ENCODE measurements around the gene CEP295NL. TPM values are rescaled to one million over a fixed set of nuclear protein-coding genes. Genes with fewer than 3 reads are reported as not detected.
"Not testable (repeated sequence)": the region's sequence is repeated elsewhere in the genome, so short reads cannot be mapped to it uniquely, and the experiment has no call there.

CEP295NL gene
- total RNA-seq, 1 experiment from 2014 or later: 3.6 TPM

DNA sequence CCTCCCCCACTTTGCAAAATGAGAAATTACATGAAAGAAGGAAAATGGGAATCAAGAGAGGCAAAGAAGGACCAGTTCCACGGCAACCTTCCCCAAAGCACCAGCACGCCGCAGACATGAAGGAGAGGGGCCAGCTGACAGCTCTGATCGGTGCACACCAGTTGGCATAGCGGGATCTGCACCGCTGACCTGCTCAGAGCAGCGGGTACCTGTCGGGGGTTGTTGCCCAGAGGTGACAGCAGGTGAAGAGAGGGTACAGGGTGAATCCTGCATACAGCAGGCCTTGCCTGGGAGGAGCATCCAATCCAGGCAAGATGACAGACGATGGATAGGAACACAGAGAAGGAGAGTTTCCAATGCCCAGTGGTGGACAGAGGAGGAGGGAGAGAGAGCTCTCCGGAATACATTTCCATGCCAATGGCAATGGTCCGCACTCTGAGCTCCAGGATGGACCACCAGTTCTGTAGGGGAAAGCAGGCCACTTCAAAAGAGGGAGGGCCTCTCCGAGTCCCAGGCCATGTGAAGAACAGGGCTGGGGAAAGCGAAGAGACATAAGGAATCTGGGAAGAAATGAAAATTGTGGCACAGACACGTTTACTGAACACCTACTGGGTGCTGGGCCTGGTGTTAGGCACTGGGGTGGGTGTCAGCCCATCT is 24.0 kb downstream of the CEP295NL start:
- DNase-seq: no peak
- no peaks in the 10 kb centered on the region for H3K36me3 ChIP-seq (ENCODE audit: low read depth)
- no peak overlapping the region for H2AFZ ChIP-seq
- H3K27me3 ChIP-seq (ENCODE audit: insufficient read depth, low read depth): no peaks in the 10 kb centered on the region
- no peak overlapping the region for H3K27ac ChIP-seq
- intact Hi-C loops (cut with micrococcal nuclease; ENCODE audit: unreplicated experiment): no loop called here
- H3K4me3 ChIP-seq: no peak overlapping the region
- ChIA-PET CTCF (no interaction called here), POLR2A (ENCODE audit: unreplicated experiment) (no interaction called here)
- no peak for TF ChIP-seq EZH2 (IDR thresholded peaks at IDR 0.05; ENCODE audit: low read depth)
- TF ChIP-seq, protein P1, sequence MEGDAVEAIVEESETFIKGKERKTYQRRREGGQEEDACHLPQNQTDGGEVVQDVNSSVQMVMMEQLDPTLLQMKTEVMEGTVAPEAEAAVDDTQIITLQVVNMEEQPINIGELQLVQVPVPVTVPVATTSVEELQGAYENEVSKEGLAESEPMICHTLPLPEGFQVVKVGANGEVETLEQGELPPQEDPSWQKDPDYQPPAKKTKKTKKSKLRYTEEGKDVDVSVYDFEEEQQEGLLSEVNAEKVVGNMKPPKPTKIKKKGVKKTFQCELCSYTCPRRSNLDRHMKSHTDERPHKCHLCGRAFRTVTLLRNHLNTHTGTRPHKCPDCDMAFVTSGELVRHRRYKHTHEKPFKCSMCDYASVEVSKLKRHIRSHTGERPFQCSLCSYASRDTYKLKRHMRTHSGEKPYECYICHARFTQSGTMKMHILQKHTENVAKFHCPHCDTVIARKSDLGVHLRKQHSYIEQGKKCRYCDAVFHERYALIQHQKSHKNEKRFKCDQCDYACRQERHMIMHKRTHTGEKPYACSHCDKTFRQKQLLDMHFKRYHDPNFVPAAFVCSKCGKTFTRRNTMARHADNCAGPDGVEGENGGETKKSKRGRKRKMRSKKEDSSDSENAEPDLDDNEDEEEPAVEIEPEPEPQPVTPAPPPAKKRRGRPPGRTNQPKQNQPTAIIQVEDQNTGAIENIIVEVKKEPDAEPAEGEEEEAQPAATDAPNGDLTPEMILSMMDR (conservative IDR thresholded peaks at IDR 0.05): no peak
- peaks cover 18% of the 10 kb centered on the region for H3F3A ChIP-seq (ENCODE audit: insufficient read depth, low read depth)
- no peak overlapping the region for H3K4me2 ChIP-seq
- H3K79me2 ChIP-seq (ENCODE audit: low read depth): peaks cover 9% of the 10 kb centered on the region; the same call in 1 of the 2 replicates
- no TSS peak for BruUV-seq (replicated peaks)
- no peaks in the 10 kb centered on the region for H3K9me2 ChIP-seq (ENCODE audit: insufficient read depth)
- H3K4me1 ChIP-seq (replicated peaks; ENCODE audit: insufficient read depth): peaks cover 44% of the 10 kb centered on the region
- no peaks in the 10 kb centered on the region for H4K20me1 ChIP-seq (ENCODE audit: insufficient read depth)
- no peaks in the 10 kb centered on the region for H3K9me3 ChIP-seq (ENCODE audit: insufficient read depth, low read depth)

DNA sequence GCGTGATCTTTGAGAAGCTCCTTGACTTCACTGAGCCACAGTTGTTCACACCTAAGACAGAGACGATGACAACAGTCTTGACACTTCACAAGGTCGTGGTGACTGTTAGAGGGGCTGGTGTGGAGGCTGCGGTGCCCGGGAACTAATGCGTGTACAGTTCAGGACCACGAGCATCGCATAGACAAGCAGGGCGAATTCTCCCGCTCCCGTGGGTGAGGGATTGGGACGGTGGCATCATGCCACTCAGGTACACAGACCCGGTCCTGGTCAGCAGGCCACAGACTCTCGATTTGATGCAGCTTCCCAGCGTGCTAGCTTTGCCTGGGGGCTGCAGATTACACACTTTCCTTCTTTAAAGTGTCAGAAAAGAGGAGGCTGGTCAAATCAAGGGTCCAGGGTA is 24.7 kb downstream of the CEP295NL start:
- CTCF ChIA-PET: no interaction called here
- POLR2A ChIA-PET (ENCODE audit: unreplicated experiment): interaction anchor here (0.6 kb wide), 1 partner anchor 1857 kb away, joined by 6 read pairs; no protein-coding TSS in a partner anchor
- intact Hi-C loops (cut with micrococcal nuclease; ENCODE audit: unreplicated experiment): no loop called here

DNA sequence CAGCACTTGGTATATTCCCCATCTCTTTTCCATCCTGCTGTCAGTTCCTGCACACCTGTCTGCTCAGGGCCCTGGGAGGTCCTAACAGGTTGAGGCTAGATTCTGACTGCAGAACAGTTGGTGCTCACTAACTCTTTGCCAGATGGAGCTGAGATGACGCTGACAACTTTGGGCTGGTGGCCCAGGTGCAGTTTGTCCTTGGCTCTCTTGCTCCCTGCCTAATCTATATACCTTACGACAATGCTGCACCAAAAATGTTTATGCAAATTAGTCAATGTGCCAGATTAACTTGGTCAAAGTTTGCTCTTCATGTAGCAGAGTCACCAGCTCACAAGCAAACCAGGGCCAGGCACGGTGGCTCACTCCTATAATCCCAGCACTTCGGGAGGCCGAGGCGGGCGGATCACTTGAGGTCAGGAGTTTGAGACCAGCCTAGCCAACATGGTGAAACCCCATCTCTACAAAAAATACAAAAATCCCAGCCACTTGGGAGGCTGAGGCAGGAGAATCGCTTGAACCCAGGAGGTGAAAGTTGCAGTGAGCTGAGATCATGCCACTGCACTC is 26.0 kb downstream of the CEP295NL start:
- H3K36me3 ChIP-seq (ENCODE audit: low read depth); BruUV-seq (replicated peaks); H3K4me2 ChIP-seq; H3K4me3 ChIP-seq; intact Hi-C loops (cut with micrococcal nuclease; ENCODE audit: unreplicated experiment); POLR2A ChIA-PET (ENCODE audit: unreplicated experiment); H3K79me2 ChIP-seq (ENCODE audit: low read depth); H2AFZ ChIP-seq; H3K9me3 ChIP-seq (ENCODE audit: insufficient read depth, low read depth); H3K27me3 ChIP-seq (ENCODE audit: insufficient read depth, low read depth); H4K20me1 ChIP-seq (ENCODE audit: insufficient read depth); CTCF ChIA-PET; H3K9me2 ChIP-seq (ENCODE audit: insufficient read depth); H3K27ac ChIP-seq; DNase-seq: not testable (repeated sequence)
- Histone ChIP-seq H3F3A (ENCODE audit: insufficient read depth, low read depth) (peaks cover 18% of the 10 kb centered on the region), H3K4me1 (replicated peaks; ENCODE audit: insufficient read depth) (peaks cover 36% of the 10 kb centered on the region)

More for the DNA sequence above, 24.7 kb downstream of the CEP295NL start:
- Histone ChIP-seq H3K9me3 (ENCODE audit: insufficient read depth, low read depth) (no peaks in the 10 kb centered on the region), H2AFZ (no peak overlapping the region), H3K9me2 (ENCODE audit: insufficient read depth) (no peaks in the 10 kb centered on the region), H3F3A (ENCODE audit: insufficient read depth, low read depth) (peaks cover 18% of the 10 kb centered on the region), H3K27me3 (ENCODE audit: insufficient read depth, low read depth) (no peaks in the 10 kb centered on the region), H3K4me3 (no peak overlapping the region), H3K79me2 (ENCODE audit: low read depth) (peaks cover 9% of the 10 kb centered on the region; the same call in 1 of the 2 replicates), H3K36me3 (ENCODE audit: low read depth) (no peaks in the 10 kb centered on the region), H3K27ac (no peak overlapping the region), H3K4me1 (replicated peaks; ENCODE audit: insufficient read depth) (peaks cover 43% of the 10 kb centered on the region), H4K20me1 (ENCODE audit: insufficient read depth) (no peaks in the 10 kb centered on the region), H3K4me2 (no peak overlapping the region)
- no peak for DNase-seq
- TF ChIP-seq EZH2 (IDR thresholded peaks at IDR 0.05; ENCODE audit: low read depth): no peak
- TF ChIP-seq, protein P1 (conservative IDR thresholded peaks at IDR 0.05): no peak
- no TSS peak for BruUV-seq (replicated peaks)

Measured in PC-9 (cell line).